ENCODE measurements around the gene MYH15.

Gene MYH15

DNA sequence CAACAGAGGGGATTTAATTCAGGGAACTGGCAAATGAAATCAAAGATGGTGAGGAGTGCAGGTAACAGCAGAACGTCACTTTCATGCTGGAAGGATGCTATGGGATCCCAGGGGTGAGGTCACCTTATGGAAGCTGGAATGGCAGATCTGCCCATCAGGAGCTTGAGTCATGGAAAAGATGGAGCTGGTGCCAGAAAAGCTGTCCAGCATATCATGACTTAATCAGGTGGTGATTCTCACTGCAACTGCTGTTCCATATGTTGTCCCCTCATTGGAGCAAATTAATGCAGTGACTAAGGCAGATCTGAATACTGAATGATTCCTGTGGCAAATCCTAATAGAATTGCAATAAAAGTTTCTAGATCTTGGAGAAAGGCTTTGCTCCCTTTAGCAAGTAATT is 175.7 kb downstream of the MYH15 start:
- no peak for DNase-seq (ENCODE audit: low spot score)

DNA sequence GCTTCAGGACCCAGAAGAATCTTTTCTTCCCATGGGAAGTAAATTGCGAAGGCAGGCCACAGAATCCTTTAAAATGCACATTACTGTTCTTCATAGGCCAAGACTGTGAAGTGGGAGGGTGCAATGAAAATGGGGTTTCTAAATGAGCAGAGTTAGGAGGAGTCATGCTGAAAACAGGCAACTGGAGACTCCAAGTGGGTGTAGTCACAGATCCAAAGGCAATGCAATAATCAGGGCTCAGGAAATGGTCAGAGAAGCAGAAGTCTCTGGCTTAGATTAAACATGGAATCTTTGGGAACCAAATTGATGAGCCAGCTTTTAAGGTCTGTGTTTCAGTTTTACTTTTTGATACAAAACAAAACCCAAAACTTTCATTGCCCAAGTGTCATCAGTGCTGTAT is 176.4 kb downstream of the MYH15 start:
- no peak for DNase-seq (ENCODE audit: low spot score)

DNA sequence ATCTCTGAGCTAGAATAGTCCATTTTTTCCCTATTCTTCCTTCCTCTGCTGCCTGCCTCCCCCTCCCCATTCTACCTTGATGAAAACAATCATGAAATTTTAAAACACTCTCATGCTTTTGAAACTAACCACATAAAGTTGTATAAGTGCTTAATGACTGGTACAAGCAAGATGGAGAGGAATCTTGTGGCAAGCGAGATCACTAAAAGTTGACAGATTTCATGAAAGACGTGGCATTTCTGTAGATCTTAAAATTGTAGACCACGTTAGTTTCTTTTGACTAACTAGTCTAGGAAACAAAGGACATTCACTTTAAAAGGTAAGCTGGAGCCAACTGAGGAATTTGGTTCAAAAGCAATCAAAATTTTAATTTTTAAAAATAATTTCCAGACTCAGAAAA is 178.6 kb downstream of the MYH15 start:
- no peak for DNase-seq (ENCODE audit: low spot score)

Data from globus pallidus (tissue), 1 donor.